Nephron progenitor cell (in vitro differentiated cells): Measurements from ENCODE around the gene SULF2.

Source experiments
- DNase-seq: peaks from one replicate; pipeline ENCODE4 v3.0.0; 2021
- H3K27ac Mint-ChIP-seq: 2 replicates; pipeline ENCODE4 v1.8.0; 2021; ENCODE audit warnings: mild to moderate bottlenecking, moderate library complexity, mixed read lengths
- H3K27me3 Mint-ChIP-seq: 2 replicates; pipeline ENCODE4 v1.8.0; 2021; ENCODE audit warnings: mild to moderate bottlenecking, low read depth, mixed read lengths; ENCODE audit not compliant: poor library complexity
- H3K36me3 Mint-ChIP-seq: 2 replicates; pipeline ENCODE4 v1.8.0; 2021; ENCODE audit warnings: low read depth, mixed read lengths
- H3K4me1 Mint-ChIP-seq: 2 replicates; pipeline ENCODE4 v1.8.0; 2021; ENCODE audit warnings: mixed read lengths
- H3K4me3 Mint-ChIP-seq: 2 replicates; pipeline ENCODE4 v1.8.0; 2021; ENCODE audit warnings: mild to moderate bottlenecking, moderate library complexity, mixed read lengths
- H3K9me3 Mint-ChIP-seq: 2 replicates; pipeline ENCODE4 v1.8.0; 2021; ENCODE audit warnings: mild to moderate bottlenecking, moderate library complexity, mixed read lengths
- TF ChIP-seq, protein P1 (sequence below): fragments of 200-600 bp; sonication (generic); IDR thresholded peaks from 2 replicates; pipeline ENCODE4 v1.5.0; 2021; ENCODE audit warnings: antibody characterized with exemption

SULF2 gene

DNA sequence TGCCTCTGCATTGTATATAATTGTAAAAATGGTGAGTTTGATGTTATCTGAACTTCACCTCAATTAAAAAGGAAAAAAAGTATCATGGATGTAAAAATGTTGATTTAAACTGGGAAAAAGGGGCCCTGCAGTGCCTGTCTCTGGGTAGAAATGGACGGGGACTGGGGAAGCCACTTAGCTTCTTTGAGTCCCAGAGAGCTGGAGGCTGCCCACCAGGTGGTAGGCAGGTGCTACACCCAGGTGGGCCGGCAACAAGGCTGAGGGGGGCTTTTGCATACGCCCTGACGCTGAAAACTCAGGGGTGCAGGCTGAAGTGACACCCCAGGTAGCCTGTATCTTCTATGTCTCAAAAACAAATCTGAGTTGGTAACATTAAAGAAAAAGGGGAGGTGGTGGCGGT lies 118.2 kb downstream of the SULF2 start:
- peaks cover 5% of the 10 kb centered on the region for H3K27me3 Mint-ChIP-seq
- no peak overlapping the region for H3K4me3 Mint-ChIP-seq
- peaks cover 24% of the 10 kb centered on the region for H3K4me1 Mint-ChIP-seq
- TF ChIP-seq, protein P1, sequence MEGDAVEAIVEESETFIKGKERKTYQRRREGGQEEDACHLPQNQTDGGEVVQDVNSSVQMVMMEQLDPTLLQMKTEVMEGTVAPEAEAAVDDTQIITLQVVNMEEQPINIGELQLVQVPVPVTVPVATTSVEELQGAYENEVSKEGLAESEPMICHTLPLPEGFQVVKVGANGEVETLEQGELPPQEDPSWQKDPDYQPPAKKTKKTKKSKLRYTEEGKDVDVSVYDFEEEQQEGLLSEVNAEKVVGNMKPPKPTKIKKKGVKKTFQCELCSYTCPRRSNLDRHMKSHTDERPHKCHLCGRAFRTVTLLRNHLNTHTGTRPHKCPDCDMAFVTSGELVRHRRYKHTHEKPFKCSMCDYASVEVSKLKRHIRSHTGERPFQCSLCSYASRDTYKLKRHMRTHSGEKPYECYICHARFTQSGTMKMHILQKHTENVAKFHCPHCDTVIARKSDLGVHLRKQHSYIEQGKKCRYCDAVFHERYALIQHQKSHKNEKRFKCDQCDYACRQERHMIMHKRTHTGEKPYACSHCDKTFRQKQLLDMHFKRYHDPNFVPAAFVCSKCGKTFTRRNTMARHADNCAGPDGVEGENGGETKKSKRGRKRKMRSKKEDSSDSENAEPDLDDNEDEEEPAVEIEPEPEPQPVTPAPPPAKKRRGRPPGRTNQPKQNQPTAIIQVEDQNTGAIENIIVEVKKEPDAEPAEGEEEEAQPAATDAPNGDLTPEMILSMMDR: no peak
- no peak for DNase-seq
- H3K27ac Mint-ChIP-seq: peak overlapping the region; percentile 57
- peaks cover 36% of the 10 kb centered on the region for H3K36me3 Mint-ChIP-seq
- no peaks in the 10 kb centered on the region for H3K9me3 Mint-ChIP-seq

DNA sequence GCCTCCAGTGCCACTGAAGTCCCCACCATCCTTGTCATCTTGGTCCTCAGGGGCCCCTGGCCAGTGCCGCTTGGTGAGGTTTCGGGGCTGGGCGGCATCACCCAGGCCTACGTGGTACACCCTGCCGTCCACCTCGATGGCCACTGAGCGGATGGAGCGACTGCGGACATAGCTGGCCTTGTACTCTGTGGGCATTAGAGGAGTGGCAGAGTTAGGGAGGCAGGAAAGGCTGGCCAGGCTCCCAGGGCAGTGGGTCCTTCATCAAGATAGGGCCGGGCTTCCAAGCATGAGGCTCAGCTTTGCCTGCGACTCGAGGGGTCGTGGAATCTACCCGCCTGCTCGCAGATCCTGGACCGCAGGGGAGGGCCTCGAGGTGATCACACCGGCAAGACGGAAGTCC lies 119.0 kb downstream of the SULF2 start:
- peaks cover 5% of the 10 kb centered on the region for H3K27me3 Mint-ChIP-seq
- H3K9me3 Mint-ChIP-seq: no peaks in the 10 kb centered on the region
- TF ChIP-seq, protein P1: no peak
- peaks cover 41% of the 10 kb centered on the region for H3K36me3 Mint-ChIP-seq
- H3K27ac Mint-ChIP-seq: peak overlapping the region; percentile 57
- peaks cover 29% of the 10 kb centered on the region for H3K4me1 Mint-ChIP-seq
- DNase-seq: no peak
- no peak overlapping the region for H3K4me3 Mint-ChIP-seq

DNA sequence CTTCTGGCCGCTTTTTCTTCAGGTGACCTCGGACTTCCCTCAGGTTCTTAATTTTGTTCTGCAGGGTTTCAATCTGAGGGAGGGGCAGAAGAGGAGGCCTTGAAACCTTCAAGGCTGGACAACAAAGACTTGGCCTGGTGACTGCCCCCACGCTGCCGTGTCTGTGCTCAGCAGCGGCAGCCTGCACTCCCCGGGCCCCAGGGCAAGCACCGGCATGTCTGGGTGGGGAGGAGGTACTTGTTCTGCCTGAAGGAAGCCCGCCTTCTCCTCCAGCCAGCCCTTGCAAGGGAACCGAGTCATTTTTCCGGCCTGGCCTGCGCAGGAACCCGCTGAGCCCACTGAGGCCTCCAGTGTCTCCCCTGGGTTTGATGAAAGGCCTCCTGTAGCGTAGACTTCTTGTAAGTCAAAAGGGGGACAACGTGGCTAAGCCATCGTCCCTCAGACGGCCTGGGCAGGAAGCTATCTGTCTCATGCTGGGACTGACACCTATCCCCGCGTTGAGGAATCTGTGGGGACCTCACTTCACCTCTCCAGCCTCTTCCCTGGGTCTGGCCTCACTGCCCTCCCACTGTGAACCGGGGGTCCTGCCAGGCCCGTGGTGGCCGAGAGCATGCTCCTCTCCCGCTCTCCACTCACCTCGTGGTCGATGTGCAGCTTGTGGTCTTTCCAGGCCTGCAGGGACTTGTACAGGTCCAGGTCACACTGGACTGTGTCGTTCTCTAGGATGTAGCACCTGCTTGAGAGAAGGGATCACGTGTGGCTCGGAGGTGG lies 119.9 kb downstream of the SULF2 start:
- DNase-seq: no peak
- H3K9me3 Mint-ChIP-seq: no peaks in the 10 kb centered on the region
- peaks cover 44% of the 10 kb centered on the region for H3K36me3 Mint-ChIP-seq
- TF ChIP-seq, protein P1: no peak
- H3K4me3 Mint-ChIP-seq: no peak overlapping the region
- H3K27ac Mint-ChIP-seq: peak overlapping the region; percentile 61
- H3K27me3 Mint-ChIP-seq: peaks cover 5% of the 10 kb centered on the region
- H3K4me1 Mint-ChIP-seq: peaks cover 38% of the 10 kb centered on the region

DNA sequence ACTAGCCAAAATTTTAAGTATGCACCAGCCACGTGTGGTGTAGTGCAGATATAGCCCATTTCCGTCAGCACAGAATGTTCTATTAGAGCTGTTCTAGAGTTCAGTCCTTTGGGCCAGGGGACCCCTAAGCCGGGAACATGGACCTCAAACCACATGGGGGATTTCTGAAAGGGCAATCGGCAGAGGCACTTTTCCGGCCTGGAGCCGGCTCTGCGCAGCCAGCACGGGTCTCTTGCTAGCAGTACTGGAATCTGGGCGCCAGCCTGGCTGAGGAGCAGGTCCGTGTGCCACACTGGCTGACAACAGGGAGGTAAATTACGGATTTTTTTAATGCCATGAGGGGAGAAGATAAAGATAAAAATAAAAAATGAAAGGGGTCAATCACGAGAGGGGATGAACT lies 120.5 kb downstream of the SULF2 start:
- DNase-seq: no peak
- Mint-ChIP-seq H3K4me1 (peaks cover 38% of the 10 kb centered on the region), H3K4me3 (no peak overlapping the region), H3K27ac (no peak overlapping the region), H3K9me3 (no peaks in the 10 kb centered on the region), H3K36me3 (peaks cover 41% of the 10 kb centered on the region), H3K27me3 (peaks cover 5% of the 10 kb centered on the region)
- TF ChIP-seq, protein P1: no peak

DNA sequence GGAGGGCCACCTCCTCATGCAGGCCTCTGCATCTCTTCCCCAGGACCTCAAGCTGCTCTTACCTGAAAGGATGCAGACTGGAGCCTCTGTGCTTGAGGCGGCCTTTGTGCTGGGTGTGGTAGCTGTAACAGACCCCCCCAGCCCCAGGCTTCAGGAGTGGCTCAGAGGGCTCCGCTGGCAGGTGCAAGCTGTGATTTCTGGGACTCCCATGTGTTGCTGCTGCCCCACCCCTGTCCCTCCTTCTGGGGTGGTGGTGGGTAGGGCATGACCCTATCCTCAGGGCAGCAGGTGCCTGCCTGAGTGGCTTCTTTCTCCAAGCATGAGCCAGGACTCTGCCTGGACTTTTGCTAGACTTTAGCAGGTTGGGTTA lies 121.2 kb downstream of the SULF2 start:
- H3K36me3 Mint-ChIP-seq: peaks cover 40% of the 10 kb centered on the region
- H3K27ac Mint-ChIP-seq: no peak overlapping the region
- no peak overlapping the region for H3K4me3 Mint-ChIP-seq
- peaks cover 34% of the 10 kb centered on the region for H3K4me1 Mint-ChIP-seq
- H3K9me3 Mint-ChIP-seq: no peaks in the 10 kb centered on the region
- peaks cover 2% of the 10 kb centered on the region for H3K27me3 Mint-ChIP-seq
- no peak for DNase-seq
- TF ChIP-seq, protein P1: no peak
